Stomach (tissue), 4 donors: ENCODE data around the gene C11orf21.

Experiments used
- POLR2AphosphoS5 ChIP-seq, 3 donors: sonication (generic); formaldehyde crosslinking; IDR thresholded peaks; one replicate each; pipeline ENCODE4 v1.6.1; 2016; ENCODE audit warnings: antibody characterized with exemption in 3 of 3
- TF ChIP-seq, protein P1 (sequence below), 7 experiments: fragments of 450-650 bp in 4 of 7; fragments of 200-600 bp in 3 of 7; sonication (generic) in 3 of 7; IDR thresholded peaks; one replicate each; pipeline ENCODE4 v1.5.1; 2016 to 2019; ENCODE audit warnings: antibody characterized with exemption in 7 of 7, control low read depth in 2 of 7, mild to moderate bottlenecking in 1 of 7

DNA sequence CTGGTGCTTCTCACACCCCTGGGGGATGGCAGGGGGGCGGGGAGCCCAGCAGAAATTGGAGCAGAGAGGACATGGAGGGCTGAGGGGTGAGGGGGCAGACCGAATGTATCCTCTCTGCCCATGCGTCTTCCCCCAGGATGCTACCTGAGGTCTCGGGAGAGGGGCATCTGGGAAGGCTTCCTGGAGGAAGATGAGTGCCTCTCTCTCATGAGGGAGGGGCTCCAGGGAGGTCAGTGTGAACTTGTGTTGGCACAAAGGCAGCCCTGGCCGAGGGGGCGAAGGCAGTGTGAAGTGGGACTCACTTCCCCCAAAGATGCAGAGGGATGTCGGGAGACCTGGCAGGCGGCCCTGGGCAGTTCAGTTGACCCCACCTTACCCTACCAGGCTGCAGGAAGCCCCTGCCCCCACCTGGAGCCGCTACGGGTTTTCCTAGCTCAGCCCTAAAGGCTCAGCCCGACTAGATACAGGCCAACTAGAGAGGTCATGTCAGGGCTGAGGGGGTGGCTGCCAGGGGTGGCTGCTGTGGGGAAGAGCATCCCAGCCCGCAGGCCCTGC, 41.7 kb downstream of the C11orf21 start:
- TF ChIP-seq, protein P1, sequence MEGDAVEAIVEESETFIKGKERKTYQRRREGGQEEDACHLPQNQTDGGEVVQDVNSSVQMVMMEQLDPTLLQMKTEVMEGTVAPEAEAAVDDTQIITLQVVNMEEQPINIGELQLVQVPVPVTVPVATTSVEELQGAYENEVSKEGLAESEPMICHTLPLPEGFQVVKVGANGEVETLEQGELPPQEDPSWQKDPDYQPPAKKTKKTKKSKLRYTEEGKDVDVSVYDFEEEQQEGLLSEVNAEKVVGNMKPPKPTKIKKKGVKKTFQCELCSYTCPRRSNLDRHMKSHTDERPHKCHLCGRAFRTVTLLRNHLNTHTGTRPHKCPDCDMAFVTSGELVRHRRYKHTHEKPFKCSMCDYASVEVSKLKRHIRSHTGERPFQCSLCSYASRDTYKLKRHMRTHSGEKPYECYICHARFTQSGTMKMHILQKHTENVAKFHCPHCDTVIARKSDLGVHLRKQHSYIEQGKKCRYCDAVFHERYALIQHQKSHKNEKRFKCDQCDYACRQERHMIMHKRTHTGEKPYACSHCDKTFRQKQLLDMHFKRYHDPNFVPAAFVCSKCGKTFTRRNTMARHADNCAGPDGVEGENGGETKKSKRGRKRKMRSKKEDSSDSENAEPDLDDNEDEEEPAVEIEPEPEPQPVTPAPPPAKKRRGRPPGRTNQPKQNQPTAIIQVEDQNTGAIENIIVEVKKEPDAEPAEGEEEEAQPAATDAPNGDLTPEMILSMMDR (IDR thresholded peaks at IDR 0.05): no peak
- TF ChIP-seq POLR2AphosphoS5 (IDR thresholded peaks at IDR 0.05): no peak
